CD14-positive monocyte (primary cell): ENCODE data around the gene MACROD2. TPM values are rescaled to one million over a fixed set of nuclear protein-coding genes. Genes with fewer than 3 reads are reported as not detected.

ENCODE experiments used
- DNase-seq, 3 donors: peaks; one replicate each; pipeline ENCODE4 v3.0.0-alpha.2; 2011 to 2022
- H2AFZ ChIP-seq: 2 replicates; pipeline ENCODE4 v1.6.0; 2012; ENCODE audit warnings: mild to moderate bottlenecking, low read depth, low read length, inconsistent platforms; ENCODE audit not compliant: insufficient read depth, poor library complexity, severe bottlenecking
- H3K27ac ChIP-seq, 2 donors: 1 replicate in 1 of 2; 2 replicates in 1 of 2; pipeline ENCODE4 v1.5.1; 2012 to 2013; ENCODE audit warnings: low read length in 2 of 2, control low read depth in 1 of 2, inconsistent platforms in 1 of 2, low read depth in 1 of 2, mild to moderate bottlenecking in 1 of 2
- H3K27me3 ChIP-seq, 2 donors: one replicate each; pipeline versions ENCODE4 v1.6.0 to v1.6.1; 2011 to 2013; ENCODE audit warnings: low read length in 2 of 2; ENCODE audit not compliant: control insufficient read depth in 2 of 2, insufficient read depth in 2 of 2
- H3K36me3 ChIP-seq, 2 donors: replicated peaks in 1 of 2; 1 replicate in 1 of 2; 2 replicates in 1 of 2; pipeline versions ENCODE4 v1.5.1 to v1.6.1; 2012 to 2013; ENCODE audit warnings: low read length in 2 of 2, control low read depth in 1 of 2, inconsistent platforms in 1 of 2, mild to moderate bottlenecking in 1 of 2; ENCODE audit not compliant: insufficient read depth in 2 of 2, control insufficient read depth in 1 of 2
- H3K4me1 ChIP-seq, 2 donors: 1 replicate in 1 of 2; 2 replicates in 1 of 2; pipeline versions ENCODE4 v1.5.1 to v1.6.1; 2012 to 2013; ENCODE audit warnings: low read length in 2 of 2, control low read depth in 1 of 2, inconsistent platforms in 1 of 2, mild to moderate bottlenecking in 1 of 2, moderate library complexity in 1 of 2; ENCODE audit not compliant: insufficient read depth in 2 of 2, control insufficient read depth in 1 of 2
- H3K4me2 ChIP-seq: replicated peaks from 2 replicates; pipeline ENCODE3; 2012; ENCODE audit warnings: low read length, moderate library complexity, mild to moderate bottlenecking; ENCODE audit not compliant: poor library complexity, severe bottlenecking; ENCODE audit errors: extremely low read depth
- H3K4me3 ChIP-seq, 3 experiments: fragments of 200-600 bp in 1 of 3; sonication (generic) in 1 of 3; replicated peaks in 1 of 3; 1 replicate in 2 of 3; 2 replicates in 1 of 3; pipeline ENCODE4 v1.5.1; 2011 to 2013; ENCODE audit warnings: low read length in 3 of 3, mild to moderate bottlenecking in 3 of 3, control low read depth in 2 of 3, low read depth in 2 of 3, inconsistent platforms in 1 of 3, moderate library complexity in 1 of 3
- H3K79me2 ChIP-seq: 2 replicates; pipeline ENCODE4 v1.6.0; 2012; ENCODE audit warnings: mild to moderate bottlenecking, control low read depth, inconsistent platforms, low read length, moderate library complexity; ENCODE audit not compliant: insufficient read depth
- H3K9ac ChIP-seq: 2 replicates; pipeline ENCODE4 v1.6.0; 2017; ENCODE audit warnings: low read length, mild to moderate bottlenecking; ENCODE audit not compliant: insufficient read depth, poor library complexity, severe bottlenecking
- H3K9me3 ChIP-seq, 2 donors: replicated peaks in 1 of 2; 1 replicate in 1 of 2; 2 replicates in 1 of 2; pipeline versions ENCODE4 v1.5.1 to v1.6.1; 2012 to 2013; ENCODE audit warnings: low read length in 2 of 2, control low read depth in 1 of 2; ENCODE audit not compliant: control insufficient read depth in 1 of 2, insufficient read depth in 1 of 2
- H4K20me1 ChIP-seq: 2 replicates; pipeline ENCODE4 v1.6.0; 2012; ENCODE audit warnings: mild to moderate bottlenecking, low read length, control low read depth, moderate library complexity; ENCODE audit not compliant: insufficient read depth
- H3K27ac Mint-ChIP-seq, 7 donors: one replicate each; pipeline ENCODE4 v1.8.0; 2020; ENCODE audit warnings: mild to moderate bottlenecking in 7 of 7, mixed read lengths in 7 of 7, moderate library complexity in 6 of 7, inconsistent platforms in 2 of 7
- H3K27me3 Mint-ChIP-seq, 3 donors: one replicate each; pipeline ENCODE4 v1.8.0; 2021 to 2022; ENCODE audit warnings: low read depth in 3 of 3, mild to moderate bottlenecking in 3 of 3, mixed read lengths in 3 of 3, moderate library complexity in 3 of 3, inconsistent platforms in 1 of 3
- H3K36me3 Mint-ChIP-seq, 2 donors: one replicate each; pipeline ENCODE4 v1.8.0; 2020; ENCODE audit warnings: mixed read lengths in 2 of 2, inconsistent platforms in 1 of 2, mild to moderate bottlenecking in 1 of 2
- H3K4me1 Mint-ChIP-seq: one replicate; pipeline ENCODE4 v1.8.0; 2020; ENCODE audit warnings: mild to moderate bottlenecking, mixed read lengths
- H3K4me3 Mint-ChIP-seq, 2 donors: one replicate each; pipeline ENCODE4 v1.8.0; 2020; ENCODE audit warnings: mild to moderate bottlenecking in 2 of 2, mixed read lengths in 2 of 2, moderate library complexity in 1 of 2
- H3K9me3 Mint-ChIP-seq, 7 donors: one replicate each; pipeline ENCODE4 v1.8.0; 2020 to 2022; ENCODE audit warnings: mixed read lengths in 7 of 7, mild to moderate bottlenecking in 6 of 7, moderate library complexity in 6 of 7, inconsistent platforms in 2 of 7
- CTCF ChIP-seq: fragments of 200-600 bp; IDR thresholded peaks from one replicate; pipeline ENCODE4 v1.8.0; 2022; ENCODE audit warnings: antibody characterized with exemption, mild to moderate bottlenecking
- WGBS: methylation state at CpG from one replicate; pipeline ENCODE4 v1.1.5; 2013; ENCODE audit warnings: missing lambda C conversion rate; ENCODE audit not compliant: insufficient coverage; 5-methylcytosine and 5-hydroxymethylcytosine counted together
- intact Hi-C, 2 donors: fragments of 100-400 bp; cut with micrococcal nuclease; formaldehyde crosslinking; loops; one replicate each; pipeline versions ENCODE4 v1.15.0 to v1.15.1; 2023
- polyA plus RNA-seq, 3 donors: library from polyadenylated mRNA; depleted of rRNA in 1 of 3; unstranded in 2 of 3; stranded (reverse) in 1 of 3; fragments of 300-500 nt in 2 of 3; fragments of >200 nt in 1 of 3; fragmentation: Illumina TruSeq in 2 of 3; gene quantifications; 1 replicate in 2 of 3; 2 replicates in 1 of 3; pipeline ENCODE4 v1.2.3, GENCODE V29; 2012 to 2021

The MACROD2 gene
- polyA plus RNA-seq, 3 donors, result 0.23 TPM; not detected in 2

- H3K9me3 Mint-ChIP-seq, result peaks cover 0 to 10% (median 5%) of the 10 kb centered on the region in 7 donors
- no peak overlapping the region for H3K4me3 Mint-ChIP-seq
- no peak overlapping the region for H3K4me2 ChIP-seq
- H3K9me3 ChIP-seq, result peaks cover 0 to 18% of the 10 kb centered on the region in 2 donors
- no peak overlapping the region for H3K9ac ChIP-seq
- H3K4me1 ChIP-seq, result no peaks in the 10 kb centered on the region
- H3K27ac ChIP-seq, result no peak overlapping the region
- H2AFZ ChIP-seq, result no peak overlapping the region
- DNase-seq, result no peak
- H3K27me3 ChIP-seq, result no peaks in the 10 kb centered on the region
- TF ChIP-seq CTCF, result no peak
- H4K20me1 ChIP-seq, result no peaks in the 10 kb centered on the region
- H3K79me2 ChIP-seq, result no peaks in the 10 kb centered on the region
- no peaks in the 10 kb centered on the region for H3K36me3 ChIP-seq
- H3K36me3 Mint-ChIP-seq, result no peaks in the 10 kb centered on the region
- no peaks in the 10 kb centered on the region for H3K4me1 Mint-ChIP-seq
- intact Hi-C loops, result no loop called here
- no peak overlapping the region for H3K4me3 ChIP-seq
- no peaks in the 10 kb centered on the region for H3K27me3 Mint-ChIP-seq
- no peak overlapping the region for H3K27ac Mint-ChIP-seq
Measured at GRCh38 chr20:14643146-14643545, 647.8 kb downstream of the MACROD2 start.

GRCh38 chr20:14643556-14643955 lies 648.2 kb downstream of the MACROD2 start:
- Histone ChIP-seq H3K4me1 (no peaks in the 10 kb centered on the region), H3K4me2 (no peak overlapping the region), H3K4me3 (no peak overlapping the region), H3K27ac (no peak overlapping the region), H3K79me2 (no peaks in the 10 kb centered on the region), H3K36me3 (no peaks in the 10 kb centered on the region), H2AFZ (no peak overlapping the region), H3K9me3 (peaks cover 0 to 14% of the 10 kb centered on the region in 2 donors), H4K20me1 (no peaks in the 10 kb centered on the region), H3K27me3 (no peaks in the 10 kb centered on the region), H3K9ac (no peak overlapping the region)
- Mint-ChIP-seq H3K9me3 (peaks cover 0 to 10% (median 5%) of the 10 kb centered on the region in 7 donors), H3K4me1 (no peaks in the 10 kb centered on the region), H3K36me3 (no peaks in the 10 kb centered on the region), H3K27me3 (no peaks in the 10 kb centered on the region), H3K27ac (no peak overlapping the region), H3K4me3 (no peak overlapping the region)
- intact Hi-C loops, result no loop called here
- no peak for TF ChIP-seq CTCF
- WGBS, result 92% methylated on average over 1 of the region's 1 CpG
- DNase-seq, result no peak
